ENCODE measurements around the gene COG3.
A peak's percentile ranks its signal among the peaks of the same experiment; 100 is the strongest.

Gene COG3

DNA sequence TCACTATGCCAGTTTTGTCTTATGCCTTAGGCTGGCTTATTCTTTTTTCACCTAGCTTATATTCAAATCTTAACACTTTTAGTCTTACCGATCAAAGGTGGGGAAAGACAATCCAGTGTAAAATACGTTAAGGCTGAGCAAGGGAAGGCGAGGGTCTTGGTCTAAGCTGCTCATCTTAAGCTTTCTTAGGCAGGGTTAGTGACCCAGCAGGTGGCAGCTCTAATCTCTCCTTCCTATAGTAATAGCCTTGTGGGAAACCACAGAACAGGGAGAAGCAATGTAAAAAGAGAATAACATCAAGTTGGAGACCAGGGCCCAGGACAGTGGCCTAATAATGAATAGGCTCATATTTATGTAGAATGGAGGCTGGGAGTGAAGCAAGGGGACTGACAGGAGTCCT, 45.9 kb downstream of the COG3 start:
- no peak for DNase-seq

DNA sequence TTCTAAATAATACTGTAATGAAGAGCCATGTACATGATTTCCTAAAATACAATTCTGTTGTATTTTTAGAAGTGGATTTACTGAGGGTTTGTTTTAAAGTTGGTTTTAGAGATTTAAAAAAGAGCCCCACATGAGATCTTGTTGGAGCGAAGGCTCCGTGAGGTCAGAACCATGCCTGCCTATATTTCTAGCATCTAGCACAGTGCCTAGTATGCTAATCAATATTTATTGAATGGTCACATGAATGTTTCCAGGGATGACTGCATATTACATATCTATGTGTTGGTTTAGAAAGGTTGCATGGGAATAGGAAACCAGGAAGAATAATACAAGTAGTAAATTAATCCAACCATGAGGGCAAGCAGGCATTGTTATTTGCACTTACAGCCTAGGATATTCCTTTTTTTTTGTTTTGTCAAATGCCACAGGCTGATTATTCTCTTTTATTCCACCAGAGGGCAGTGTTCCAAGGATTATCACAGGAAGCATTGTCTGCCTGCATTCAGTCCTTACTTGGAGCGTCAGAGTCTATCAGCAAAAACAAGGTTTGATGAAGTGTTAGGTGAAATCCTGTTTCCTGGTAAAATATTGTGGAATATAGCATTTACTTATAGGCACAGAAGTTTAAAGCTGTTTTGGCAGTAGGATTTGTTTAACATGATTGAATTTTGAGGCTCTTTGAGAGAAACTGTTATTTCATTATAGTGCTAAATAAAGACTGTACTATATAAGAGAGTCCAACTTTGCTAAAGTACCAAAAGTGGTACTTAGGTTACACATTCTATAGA, 46.8 kb downstream of the COG3 start:
- peak; percentile 42 for DNase-seq

DNA sequence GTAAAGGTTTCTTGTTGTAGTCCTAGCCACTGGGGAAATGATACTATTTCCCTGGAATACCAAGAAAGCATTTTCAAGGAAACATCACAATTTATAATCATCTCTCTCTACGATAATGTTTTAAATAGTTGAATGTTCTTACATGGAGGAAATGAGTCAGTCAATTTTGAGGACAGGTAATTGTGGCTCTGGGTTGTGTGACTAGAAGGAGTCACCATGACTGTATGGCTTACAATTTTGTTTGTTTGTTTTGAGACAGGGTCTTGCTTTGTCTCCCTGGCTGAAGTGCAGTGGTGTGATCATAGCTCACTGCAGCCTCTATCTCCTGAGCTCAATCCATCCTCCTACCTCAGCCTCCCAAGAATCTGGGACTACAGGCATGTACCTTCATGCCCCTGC, 47.4 kb downstream of the COG3 start:
- DNase-seq = no peak

DNA sequence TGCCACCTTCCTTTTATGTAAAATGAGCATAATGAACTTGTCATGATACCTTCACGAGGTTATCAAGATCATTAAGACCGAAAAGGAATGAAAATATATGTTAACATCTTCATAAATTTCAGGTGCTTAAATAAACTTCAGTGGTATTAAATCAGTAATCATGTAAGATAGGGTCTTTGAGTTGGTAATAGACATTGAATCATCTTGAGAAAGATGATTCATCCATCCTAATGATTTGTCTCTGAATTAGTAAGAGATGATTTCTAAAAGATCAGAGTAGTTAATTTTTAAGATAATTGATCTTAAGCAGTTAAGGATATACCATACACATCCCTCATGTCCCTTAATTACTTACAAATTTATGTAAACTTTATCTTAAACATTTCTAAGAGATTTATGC, 52.0 kb downstream of the COG3 start:
- DNase-seq = no peak

DNA sequence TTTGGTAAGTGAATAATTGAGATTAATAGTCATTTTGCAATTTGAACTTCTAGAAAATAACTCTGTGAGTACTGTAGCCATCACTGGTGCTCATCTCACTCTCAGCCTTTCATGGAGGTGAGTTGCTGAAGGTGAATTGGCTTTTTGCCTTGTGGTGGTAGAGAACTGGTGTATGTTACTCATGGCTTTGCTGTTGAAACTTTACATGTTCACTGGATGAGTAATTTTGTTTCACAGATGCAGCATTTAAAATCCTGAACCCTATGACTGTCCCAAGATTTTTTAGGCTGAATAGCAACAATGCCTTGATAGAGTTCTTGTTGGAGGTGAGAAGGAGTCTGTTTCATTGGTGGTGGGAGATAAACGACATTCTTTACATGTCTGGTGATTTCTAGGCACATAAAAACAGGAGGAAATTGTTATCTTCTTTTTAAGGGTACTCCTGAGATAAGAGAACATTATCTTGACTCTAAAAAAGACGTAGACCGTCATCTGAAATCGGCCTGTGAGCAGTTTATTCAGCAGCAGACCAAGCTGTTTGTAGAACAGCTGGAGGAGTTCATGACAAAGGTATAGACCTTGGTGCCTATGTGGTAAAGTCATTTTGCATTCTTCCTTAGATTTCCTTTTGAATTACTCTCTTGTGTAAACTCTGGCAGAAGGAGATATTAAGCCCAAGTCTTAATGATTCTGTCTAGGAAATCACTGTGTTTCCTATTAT, 53.9 kb downstream of the COG3 start:
- no peak for DNase-seq

DNA sequence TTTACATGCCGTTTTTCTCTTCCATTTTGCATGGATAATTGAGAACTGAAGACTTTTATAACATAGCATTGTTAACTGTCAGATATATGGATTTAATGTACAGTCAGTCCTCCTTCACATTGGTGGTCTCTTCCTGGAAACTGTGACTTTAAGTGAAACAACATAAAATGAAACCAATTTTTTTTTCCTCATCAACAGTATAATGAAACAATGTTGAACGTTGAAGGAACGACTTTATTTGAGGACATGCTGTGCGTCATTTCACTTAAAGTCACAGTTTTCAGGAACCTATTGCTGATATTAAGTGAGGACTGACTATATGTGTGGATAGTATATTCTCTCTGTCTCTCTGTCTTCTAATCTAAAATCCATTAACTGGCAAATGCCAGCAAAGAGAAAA, 54.8 kb downstream of the COG3 start:
- DNase-seq = no peak

DNA sequence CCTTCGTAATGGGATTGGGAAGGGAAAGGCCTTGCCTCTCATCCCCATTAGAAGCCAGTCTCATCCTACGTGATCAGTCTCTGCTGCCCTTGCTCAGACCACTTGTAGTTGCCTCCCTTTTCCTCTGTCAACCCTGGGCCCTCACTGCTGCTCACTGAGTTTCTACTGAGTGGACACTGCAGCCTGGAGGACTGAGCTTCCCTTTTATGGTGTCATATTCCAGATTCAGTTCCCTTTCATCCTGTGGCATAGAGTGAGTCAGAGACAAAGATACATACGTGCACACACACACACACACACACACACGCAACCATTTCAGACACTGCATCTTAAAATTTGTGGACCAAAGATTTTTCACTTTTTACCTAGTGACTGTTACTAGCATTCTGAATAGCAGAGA, 56.6 kb downstream of the COG3 start:
- no peak for DNase-seq

DNA sequence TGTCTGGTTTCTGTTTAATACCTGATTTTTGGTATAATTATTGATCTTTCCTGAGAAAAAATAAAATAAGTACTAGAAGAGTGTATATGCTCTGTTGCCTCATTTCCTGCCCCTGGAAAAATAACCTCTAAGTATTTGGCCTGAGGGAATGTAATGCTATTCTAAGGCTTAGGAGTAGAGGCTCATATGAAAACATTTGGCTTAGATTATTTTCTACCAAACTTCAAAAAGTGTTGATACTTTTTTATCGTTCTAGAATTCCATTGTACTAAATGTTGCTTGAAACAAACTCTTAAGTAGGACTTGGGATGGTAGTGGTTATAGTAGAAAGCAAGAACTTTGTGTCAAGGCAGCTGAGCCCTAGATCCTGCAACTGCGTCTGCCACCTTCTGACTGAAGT, 57.8 kb downstream of the COG3 start:
- DNase-seq = no peak

DNA sequence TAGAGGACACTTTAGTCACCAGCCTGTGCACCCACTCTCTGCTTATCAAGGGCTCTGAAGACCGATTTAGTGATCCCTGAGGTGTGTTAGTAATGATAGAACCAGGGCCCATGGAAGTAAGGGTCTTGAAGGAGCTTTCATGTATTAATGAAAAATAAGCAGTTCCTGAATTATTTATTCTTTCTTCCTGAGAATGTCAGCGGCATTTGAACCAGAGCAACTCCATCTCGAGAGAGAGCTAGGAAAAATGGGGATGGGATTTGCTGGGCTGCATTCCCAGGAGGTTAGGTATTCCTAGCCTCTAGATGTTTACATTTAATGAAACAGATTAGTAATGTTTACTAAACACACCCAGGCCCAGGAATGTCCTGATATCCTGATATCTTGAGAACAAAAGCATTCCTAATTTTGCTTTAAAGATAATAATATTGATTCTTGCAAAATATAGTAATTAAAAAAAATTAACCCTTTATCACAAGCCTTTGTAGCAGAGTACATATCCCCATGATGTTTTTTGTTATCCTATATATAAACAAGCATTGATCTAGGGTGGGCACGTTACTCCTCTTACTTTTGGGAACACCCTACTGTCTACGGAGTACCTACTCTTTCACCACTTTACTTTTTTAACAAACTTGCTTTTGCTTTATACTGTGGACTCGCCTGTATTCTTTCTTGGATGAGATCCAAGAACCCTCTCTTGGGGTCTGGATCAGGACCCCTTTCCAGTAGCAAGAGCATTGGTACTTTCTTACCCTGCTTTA, 63.1 kb downstream of the COG3 start:
- no peak for DNase-seq

DNA sequence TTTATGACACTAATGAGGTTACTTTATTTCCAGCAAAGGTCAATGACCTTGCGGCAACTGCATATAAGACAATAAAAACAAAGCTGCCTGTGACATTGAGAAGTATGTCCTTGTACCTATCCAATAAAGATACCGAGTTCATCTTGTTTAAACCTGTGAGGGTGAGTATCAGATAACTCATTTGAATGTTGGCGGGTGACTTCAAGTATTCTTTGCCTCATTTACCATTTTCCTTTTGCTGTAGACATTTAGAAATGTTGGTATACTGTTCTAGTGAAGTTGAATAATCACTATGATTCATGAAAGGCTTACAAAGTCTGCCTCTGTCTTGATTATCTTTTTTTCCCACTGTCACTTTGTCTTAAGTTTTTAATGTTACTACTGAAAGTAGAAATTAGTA, 65.0 kb downstream of the COG3 start:
- DNase-seq = no peak

DNA sequence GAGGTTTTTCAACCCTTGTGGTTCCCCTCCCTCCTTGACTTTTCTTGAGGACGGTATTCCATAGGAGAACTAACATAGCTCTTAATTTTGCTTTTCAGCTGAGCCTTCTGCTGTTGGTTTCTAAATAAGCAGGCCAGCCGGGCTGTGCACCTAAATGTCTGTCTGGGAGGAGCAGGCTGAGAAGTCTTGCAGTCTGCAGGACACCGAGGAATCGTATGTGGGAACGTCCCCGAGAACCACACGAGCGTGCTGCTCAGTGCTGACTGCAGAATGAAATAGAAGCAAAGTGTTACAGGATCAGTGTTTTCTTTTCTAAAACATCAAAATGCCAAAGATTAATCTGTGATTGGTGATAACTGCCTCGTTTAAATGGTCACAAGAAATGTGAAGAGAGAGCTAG, 69.9 kb downstream of the COG3 start:
- DNase-seq = no peak

DNA sequence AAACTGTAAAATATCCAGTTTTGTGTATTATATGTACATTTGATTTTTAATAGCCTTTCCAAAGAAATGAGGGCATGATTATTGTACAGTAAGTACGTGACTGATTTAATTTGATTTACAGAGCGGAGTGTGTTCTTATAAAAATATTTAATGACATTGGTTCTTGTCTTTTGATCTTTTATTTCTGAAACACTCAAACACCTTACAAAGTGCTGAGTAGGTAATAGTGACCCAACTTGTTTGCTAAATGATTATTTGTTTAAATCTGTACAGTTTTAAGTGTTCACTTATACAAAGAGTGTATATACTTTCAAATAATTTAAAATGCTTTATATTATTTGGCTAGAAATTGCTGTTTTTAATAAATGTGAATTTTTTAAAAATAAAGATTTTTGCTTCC, 71.5 kb downstream of the COG3 start:
- no peak for DNase-seq

DNA sequence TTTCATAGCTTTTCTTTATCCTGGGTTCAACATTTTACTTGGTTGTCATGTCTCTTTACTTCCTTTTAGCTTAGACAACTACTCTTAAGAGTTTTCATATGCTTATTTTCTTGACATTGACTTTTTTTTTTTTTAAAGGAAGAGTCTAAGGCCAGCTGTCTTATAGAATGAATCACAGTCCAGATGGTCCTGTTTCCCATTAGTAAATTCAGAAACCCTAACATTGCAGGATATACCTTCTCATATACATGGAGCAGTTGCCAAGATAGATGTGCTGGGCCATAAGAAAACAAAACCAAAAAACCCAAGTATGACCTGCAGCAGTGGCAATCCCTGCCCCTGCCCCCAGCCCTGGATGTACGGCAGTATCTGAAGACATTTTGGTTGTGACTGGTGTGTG, 72.8 kb downstream of the COG3 start:
- no peak for DNase-seq

DNA sequence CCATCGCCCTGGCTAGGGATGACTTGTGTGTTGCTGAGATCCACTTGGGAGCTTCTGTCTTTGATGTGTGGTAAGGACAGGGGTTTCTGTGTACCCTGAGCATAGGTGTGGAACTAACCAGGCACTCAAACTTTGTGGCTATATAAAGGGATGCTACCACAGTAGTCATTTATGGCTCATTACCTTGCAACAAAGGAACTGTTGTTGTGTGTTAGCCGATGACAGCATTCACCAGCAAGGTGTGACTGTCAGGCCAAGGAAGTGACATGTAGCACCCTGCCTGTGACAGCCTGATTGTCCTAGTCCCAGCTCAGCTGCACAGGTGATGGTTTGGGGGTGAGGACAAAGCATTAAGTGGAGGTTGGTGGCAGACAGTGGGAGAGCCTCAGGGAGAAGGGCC, 73.6 kb downstream of the COG3 start:
- no peak for DNase-seq

DNA sequence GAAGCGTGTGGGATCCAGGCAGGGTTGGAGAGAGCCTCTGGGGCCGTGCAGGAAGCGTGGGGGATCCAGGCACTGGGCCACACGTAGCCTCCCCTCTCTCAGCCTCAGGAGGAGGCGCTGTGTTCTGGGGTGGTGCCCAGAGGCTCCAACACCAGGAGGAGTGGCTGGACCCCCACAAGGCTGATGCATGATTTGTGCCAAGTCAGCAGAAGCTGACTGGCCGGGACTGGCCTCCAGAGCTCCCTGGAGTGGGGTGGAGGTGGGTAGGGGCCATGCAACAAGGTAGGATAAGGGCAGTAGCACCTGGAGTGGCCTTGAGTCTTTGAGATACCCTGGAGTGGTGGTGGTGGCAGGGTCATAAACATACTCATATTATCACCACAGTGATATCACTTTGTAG, 75.5 kb downstream of the COG3 start:
- no peak for DNase-seq

DNA sequence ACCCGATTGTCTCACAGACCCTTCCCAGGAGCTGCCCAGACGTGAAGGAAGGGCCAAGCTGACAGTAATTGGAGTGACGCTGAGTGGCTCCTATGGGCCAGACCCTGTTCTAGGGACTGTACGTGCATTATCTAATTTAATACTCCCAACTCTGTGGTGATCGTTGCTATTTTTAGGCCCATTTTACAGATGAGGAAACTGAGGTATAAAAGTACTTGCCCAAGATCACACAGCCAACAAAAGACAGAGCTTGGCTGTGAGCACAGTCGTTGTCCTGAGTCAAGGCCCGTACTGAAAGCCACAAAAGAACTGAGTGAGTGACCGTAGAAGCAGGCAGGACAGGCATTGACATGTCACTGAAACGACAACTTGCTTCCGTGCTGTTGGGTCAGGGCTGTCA, 76.1 kb downstream of the COG3 start:
- no peak for DNase-seq

DNA sequence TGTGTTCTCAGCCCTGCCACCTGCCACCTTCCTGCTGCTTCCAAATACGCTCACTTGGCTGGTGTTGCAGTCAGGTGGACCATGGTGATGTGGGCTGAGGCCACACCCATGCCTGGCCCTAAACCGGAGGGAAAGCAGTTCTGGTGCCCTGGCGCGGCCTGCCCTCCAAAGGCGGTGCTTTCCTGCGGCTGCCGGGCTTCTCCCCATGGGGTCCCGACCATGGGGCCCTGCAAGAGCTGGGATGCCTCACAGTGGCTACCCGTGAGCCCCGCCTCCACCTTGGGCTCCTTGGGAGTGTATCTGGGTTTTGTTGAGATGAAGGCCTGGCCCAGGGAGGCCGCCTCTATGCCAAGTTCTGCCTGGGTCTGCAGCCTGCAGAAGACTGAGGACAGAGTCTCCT, 77.1 kb downstream of the COG3 start:
- no peak for DNase-seq

DNA sequence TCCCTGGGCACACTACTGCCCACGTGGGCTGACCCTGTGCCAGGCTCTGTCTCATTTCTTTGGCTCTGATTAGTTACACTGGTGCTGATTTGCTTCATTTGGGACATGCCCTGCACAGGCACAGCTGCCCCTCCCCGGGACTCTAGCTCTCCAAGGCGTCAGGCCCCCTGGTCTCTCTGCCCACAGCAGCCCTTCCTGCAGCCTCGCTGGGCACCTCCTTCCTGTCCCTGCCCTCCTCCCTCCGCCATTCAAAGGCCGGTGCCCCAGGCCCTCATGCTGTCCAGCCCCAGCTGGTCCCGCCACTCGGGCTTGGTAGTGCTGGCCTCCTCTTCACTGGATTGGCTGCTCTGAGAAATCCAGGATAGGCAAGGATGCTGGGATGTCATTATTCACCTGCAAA, 77.7 kb downstream of the COG3 start:
- no peak for DNase-seq

DNA sequence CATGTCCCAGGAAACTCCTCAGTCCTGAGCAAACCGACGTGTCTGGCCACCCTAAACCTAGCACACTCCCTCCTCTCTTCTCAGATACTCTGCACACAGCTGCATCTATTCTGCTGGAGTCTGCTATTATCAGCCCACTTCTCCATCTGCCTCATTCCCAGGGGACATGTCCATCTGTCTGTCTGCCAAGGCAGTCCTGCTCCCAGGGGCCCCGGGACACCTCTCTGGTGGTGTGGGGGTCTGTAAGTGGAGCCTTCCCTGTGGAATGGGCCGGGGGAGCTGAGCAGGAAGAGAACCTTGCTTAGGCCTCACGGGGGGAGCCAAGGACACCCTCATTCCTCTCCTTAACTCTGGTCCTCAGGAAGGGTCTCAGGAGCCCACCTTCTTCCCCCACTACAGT, 78.1 kb downstream of the COG3 start:
- no peak for DNase-seq

DNA sequence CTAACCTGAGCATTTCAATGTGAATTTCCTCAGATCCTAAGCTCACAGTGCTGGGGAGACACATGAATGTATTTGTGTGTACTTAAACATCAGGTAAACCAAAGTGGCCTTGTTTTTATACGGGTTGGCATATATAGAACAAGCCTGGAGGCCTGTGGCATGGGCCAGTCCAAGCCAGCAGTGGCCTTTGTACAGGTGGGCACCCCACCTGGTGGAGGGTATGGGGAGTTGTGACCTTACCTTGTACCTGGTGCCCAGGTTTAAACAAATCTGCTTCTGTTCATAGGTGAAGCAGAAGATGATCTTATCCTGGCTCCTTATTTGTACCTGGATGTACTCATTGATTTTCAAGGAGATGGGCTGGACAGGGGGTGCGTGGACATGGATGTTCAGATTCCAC, 79.8 kb downstream of the COG3 start:
- DNase-seq = no peak

DNA sequence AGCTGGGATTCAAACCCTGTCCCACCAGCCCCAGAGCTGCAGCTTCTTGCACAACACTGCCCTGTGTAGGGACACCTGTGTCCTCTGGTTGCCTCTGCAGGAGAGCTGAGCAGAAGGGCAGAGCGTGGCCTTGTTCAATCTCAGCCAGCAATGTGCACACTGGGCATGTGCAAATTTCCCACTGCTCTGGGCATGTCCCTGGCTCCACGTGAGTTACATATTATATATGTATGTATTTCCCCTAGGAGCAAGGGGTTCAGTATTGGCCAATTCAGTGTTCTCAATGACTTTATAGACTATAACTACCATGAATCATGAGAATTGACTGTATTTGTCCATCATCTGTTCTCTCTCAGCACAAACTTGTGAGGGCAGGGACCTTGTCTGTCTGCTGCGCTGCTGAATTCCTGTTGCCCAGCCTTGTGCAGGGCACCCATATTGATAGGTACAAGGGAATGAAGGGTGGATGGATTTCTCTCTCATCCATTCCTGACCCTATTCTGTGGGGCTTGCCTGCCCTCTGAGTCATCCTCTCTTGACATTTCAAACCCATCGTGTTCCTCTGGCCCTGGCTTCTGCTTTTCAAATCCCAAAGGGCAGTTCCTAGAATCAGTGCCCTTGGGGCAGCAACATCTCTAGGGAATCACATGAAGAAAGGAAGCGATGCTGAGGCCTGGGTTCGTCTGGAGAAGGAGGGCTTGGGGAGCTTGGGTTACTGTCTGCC, 81.1 kb downstream of the COG3 start:
- DNase-seq = no peak

DNA sequence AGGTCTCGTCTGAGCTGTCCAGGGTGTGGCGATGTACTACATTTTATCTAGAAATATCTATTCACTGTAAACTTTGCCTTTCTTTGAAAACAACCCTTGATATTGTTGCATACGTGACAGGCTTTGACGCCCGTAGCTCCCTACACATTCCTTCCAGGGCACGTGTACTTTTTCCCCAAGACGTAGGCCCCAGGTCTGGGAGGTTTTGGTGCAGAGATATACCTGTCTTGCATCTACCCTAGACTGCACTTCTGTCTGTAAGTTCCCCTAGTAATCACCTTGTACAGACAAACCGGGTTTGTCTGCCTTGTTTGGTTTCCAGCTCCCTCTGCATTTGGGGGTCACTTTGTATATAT, 81.6 kb downstream of the COG3 start:
- DNase-seq = no peak

DNA sequence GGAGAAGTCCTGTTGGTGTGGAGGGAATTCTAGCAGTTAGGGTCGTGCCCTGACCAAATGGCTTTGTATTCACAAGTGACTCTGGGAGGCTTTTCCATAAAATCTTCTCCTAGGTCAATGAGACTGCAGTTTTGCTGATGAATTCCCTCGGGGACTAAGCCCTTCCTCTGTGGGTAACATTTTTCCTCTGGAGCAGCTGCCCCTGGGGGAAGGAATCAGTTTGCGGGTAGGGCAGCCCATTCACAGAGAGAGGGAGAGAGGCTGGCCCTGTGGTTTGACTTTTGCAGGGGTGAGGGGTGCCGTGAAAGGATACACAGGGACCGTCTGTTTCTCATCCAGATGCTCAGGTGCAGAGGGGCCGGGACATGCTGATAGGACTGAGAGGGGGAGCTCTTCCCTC, 83.5 kb downstream of the COG3 start:
- DNase-seq = no peak

Data from CD4-positive, alpha-beta T cell treated with Interleukin-6 for 4 hours (primary cell).